GM19452 (cell line): ENCODE data around the gene TFPI.
"Not testable (repeated sequence)": the region's sequence is repeated elsewhere in the genome, so short reads cannot be mapped to it uniquely, and the experiment has no call there.

Experiments used
- ATAC-seq: cut with Tn5 transposase; IDR thresholded peaks from one replicate; pipeline ENCODE4 v1.9.1; 2021; ENCODE audit not compliant: unreplicated experiment

The TFPI gene

GRCh38 chr2:187554704-187555082, 458 bp upstream of the TFPI start:
- ATAC-seq = no peak

- no peak for ATAC-seq
These were observed 1.2 kb downstream of the TFPI start for GRCh38 chr2:187552828-187553681.

GRCh38 chr2:187552381-187552780, 1.9 kb downstream of the TFPI start:
- no peak for ATAC-seq

- ATAC-seq = no peak
These were observed 3.4 kb downstream of the TFPI start for GRCh38 chr2:187550857-187551256.

GRCh38 chr2:187549951-187550555, 4.2 kb downstream of the TFPI start:
- no peak for ATAC-seq

GRCh38 chr2:187549193-187549592, 5.0 kb downstream of the TFPI start:
- no peak for ATAC-seq

GRCh38 chr2:187548656-187549055, 5.6 kb downstream of the TFPI start:
- no peak for ATAC-seq

GRCh38 chr2:187547353-187547979, 6.8 kb downstream of the TFPI start:
- no peak for ATAC-seq

- ATAC-seq = no peak
These were observed 7.4 kb downstream of the TFPI start for GRCh38 chr2:187546762-187547333.

GRCh38 chr2:187545238-187545751, 8.9 kb downstream of the TFPI start:
- ATAC-seq = no peak

- no peak for ATAC-seq
These were observed 9.7 kb downstream of the TFPI start for GRCh38 chr2:187544371-187545080.

GRCh38 chr2:187543488-187543887, 10.7 kb downstream of the TFPI start:
- ATAC-seq = no peak

- ATAC-seq = no peak
These were observed 12.1 kb downstream of the TFPI start for GRCh38 chr2:187542123-187542522.

- ATAC-seq = no peak
These were observed 12.8 kb downstream of the TFPI start for GRCh38 chr2:187541086-187542085.

- ATAC-seq = not testable (repeated sequence)
These were observed 16.0 kb downstream of the TFPI start for GRCh38 chr2:187538222-187538621.

- not testable (repeated sequence) for ATAC-seq
These were observed 18.9 kb downstream of the TFPI start for GRCh38 chr2:187535381-187535780.

GRCh38 chr2:187532333-187533120, 21.7 kb downstream of the TFPI start:
- no peak for ATAC-seq

GRCh38 chr2:187529977-187530721, 24.1 kb downstream of the TFPI start:
- ATAC-seq = no peak
